ENCODE results near the gene LRGUK.

Gene LRGUK

DNA sequence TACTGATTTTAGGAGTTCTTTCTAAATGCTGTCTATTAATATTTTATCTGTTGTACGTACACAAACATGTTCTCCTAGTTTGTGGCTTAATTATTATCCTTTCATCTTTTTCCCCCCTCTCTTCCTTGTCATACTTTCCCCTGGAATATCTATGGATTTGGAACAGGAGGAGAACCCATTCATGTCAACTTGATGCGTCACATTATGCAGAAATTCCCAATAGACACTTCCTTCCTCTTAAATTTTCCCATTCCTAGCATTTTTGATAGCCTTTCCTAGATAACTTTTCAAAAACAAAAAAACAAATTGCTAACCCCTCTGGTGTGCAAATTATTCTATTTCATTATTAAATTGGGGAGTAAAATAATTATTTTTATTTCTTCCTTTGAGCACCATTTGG lies 153.4 kb downstream of the LRGUK start:
- TF ChIP-seq, protein P1, sequence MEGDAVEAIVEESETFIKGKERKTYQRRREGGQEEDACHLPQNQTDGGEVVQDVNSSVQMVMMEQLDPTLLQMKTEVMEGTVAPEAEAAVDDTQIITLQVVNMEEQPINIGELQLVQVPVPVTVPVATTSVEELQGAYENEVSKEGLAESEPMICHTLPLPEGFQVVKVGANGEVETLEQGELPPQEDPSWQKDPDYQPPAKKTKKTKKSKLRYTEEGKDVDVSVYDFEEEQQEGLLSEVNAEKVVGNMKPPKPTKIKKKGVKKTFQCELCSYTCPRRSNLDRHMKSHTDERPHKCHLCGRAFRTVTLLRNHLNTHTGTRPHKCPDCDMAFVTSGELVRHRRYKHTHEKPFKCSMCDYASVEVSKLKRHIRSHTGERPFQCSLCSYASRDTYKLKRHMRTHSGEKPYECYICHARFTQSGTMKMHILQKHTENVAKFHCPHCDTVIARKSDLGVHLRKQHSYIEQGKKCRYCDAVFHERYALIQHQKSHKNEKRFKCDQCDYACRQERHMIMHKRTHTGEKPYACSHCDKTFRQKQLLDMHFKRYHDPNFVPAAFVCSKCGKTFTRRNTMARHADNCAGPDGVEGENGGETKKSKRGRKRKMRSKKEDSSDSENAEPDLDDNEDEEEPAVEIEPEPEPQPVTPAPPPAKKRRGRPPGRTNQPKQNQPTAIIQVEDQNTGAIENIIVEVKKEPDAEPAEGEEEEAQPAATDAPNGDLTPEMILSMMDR (conservative IDR thresholded peaks at IDR 0.05): no peak
- no peak overlapping the region for H3K27ac ChIP-seq

DNA sequence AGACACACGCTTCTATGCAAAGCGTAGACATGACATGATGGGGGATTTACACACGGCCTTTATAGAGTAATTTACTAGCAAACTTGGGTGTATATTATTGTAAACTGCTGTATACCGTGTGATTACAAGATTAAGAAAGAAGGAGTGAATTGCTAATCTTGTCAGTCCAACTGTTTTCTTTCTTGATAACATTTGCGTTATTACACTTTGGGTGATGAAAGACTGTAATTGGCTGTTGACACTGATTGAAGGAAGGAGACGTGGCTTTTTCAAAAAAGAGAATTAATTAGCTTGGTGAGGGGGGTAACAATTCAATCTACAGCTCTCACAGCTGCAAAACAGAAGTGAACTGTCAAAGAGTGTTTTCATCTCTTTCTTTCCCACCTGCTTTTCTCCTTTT lies 156.9 kb downstream of the LRGUK start:
- H3K27ac ChIP-seq: no peak overlapping the region
- TF ChIP-seq, protein P1 (conservative IDR thresholded peaks at IDR 0.05): no peak

DNA sequence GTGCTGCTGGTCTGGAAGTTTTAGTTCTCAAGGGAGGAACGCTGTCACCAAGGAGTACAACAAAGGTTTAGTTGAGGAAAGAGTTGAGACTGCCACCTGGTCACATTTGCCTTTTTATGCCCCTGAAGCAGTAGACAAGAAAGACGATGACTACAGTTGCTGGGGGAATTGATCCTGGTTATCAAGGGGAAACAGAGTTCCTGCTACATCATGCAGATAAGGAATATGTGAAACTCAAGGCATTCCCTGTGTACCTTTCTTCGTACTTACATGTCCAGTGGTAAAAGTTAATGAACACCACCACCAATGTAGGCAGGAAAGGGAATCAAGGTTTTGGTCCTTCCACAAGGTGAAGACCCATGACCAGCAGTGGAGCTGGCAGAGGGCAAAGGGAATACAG lies 157.8 kb downstream of the LRGUK start:
- H3K27ac ChIP-seq: no peak overlapping the region
- TF ChIP-seq, protein P1 (conservative IDR thresholded peaks at IDR 0.05): no peak

DNA sequence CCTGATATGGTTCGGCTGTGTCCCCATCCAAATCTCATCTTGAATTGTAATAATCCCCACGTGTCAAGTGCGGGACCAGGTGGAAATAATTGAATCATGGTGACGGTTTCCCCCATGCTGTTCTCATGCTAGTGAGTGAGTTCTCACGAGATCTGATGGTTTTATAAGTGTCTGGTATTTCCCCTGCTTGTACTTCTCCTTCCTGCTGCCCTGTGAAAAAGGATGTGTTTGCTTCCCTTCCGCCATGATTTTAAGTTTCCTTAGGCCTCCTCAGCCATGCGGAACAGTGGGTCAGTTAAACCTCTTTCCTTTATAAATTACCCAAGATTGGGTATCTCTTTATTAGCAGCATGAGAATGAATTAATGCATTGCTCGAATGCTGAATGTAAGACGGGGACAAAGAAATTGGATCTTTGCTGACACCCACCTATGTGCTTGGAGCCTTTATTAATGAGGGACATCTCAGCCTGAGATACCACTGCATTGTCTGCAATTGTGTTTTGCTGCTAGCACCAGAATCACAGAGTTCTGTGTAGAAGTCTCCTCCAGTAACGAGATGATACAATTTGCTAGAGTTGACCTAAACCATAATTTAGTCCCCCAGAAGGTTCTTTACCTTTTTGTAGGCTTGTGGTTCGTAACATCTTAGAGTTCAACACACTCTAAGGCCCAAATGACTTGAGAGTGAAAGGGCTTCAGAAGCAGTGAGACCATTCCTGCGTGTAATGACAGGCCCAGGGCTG lies 160.9 kb downstream of the LRGUK start:
- no peak overlapping the region for H3K27ac ChIP-seq
- TF ChIP-seq, protein P1 (conservative IDR thresholded peaks at IDR 0.05): no peak

DNA sequence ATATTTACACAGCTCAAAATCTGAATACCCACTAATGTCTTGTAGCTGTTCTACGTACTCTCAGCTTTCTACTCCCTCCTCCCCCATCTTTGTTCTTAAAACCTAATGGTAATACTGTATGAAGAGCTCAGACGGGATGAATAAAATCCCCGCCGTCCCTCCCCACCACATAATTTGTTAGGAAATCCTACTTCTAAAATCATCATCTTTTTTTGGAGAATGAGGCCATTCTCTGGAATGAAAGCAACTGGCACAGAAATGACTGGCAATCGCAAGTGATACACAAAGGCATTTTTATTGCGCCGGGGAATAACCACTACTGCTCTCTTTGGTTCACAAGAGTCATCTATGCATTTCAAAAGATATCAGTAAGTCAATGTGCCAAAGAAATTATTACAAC lies 162.3 kb downstream of the LRGUK start:
- TF ChIP-seq, protein P1 (conservative IDR thresholded peaks at IDR 0.05): no peak
- no peak overlapping the region for H3K27ac ChIP-seq

DNA sequence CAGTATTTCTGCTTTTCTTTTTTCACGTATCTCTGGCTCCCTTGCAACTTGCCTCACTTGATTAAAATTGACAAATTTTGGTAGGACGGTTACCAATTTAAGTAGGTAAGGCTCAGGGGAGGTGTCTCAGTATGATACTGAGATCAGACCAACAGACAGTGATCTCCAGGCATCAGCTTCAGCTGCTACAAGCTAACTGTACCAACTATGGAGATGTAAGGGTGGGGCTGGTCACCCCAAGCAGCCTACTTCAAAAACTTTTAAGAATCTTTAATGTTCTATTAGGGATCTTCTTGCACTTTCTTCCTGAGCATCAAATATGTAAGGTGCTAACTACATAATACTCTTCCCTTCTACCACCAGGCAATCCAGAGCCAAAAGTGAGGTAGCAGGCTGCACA lies 162.7 kb downstream of the LRGUK start:
- H3K27ac ChIP-seq: no peak overlapping the region
- TF ChIP-seq, protein P1 (conservative IDR thresholded peaks at IDR 0.05): no peak

DNA sequence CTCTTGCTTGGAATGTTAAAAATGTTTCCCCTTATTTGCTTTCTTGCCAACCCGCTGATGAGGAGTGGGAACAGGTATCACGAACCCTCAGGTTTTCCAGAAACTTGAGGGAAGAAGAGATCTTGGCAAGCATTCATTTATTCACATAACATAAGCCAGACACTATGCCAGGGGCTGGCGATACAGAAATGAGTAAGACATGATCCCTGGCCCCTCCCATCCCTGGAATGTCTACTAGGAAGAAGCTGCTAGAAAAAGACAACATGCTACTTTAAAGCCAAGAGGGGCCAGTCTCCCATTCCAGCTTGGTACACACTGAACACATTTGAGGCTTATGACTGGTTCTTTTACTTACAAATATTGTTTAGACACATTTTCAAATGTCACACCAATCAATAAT lies 163.1 kb downstream of the LRGUK start:
- no peak overlapping the region for H3K27ac ChIP-seq
- TF ChIP-seq, protein P1 (conservative IDR thresholded peaks at IDR 0.05): no peak
